GM18498 (cell line): Measurements from ENCODE around the gene GPRIN1.
"Not testable (repeated sequence)": the region's sequence is repeated elsewhere in the genome, so short reads cannot be mapped to it uniquely, and the experiment has no call there.

Experiments used
- ATAC-seq: cut with Tn5 transposase; IDR thresholded peaks from one replicate; pipeline ENCODE4 v1.9.1; 2021; ENCODE audit warnings: mild to moderate bottlenecking, moderate library complexity; ENCODE audit not compliant: unreplicated experiment

Gene GPRIN1

GRCh38 chr5:176575488-176576422 lies 34.2 kb downstream of the GPRIN1 start:
- ATAC-seq = no peak

GRCh38 chr5:176575066-176575465 lies 34.9 kb downstream of the GPRIN1 start:
- no peak for ATAC-seq

- ATAC-seq = no peak
Observed at GRCh38 chr5:176574297-176574591, 35.7 kb downstream of the GPRIN1 start.

GRCh38 chr5:176573564-176574296 lies 36.2 kb downstream of the GPRIN1 start:
- ATAC-seq = peak; percentile 64

GRCh38 chr5:176570044-176570443 lies 39.9 kb downstream of the GPRIN1 start:
- ATAC-seq = no peak

GRCh38 chr5:176568657-176569056 lies 41.3 kb downstream of the GPRIN1 start:
- ATAC-seq = no peak

GRCh38 chr5:176565760-176566288 lies 44.1 kb downstream of the GPRIN1 start:
- ATAC-seq = no peak

- no peak for ATAC-seq
Observed at GRCh38 chr5:176564002-176564401, 46.0 kb downstream of the GPRIN1 start.

GRCh38 chr5:176562189-176562588 lies 47.8 kb downstream of the GPRIN1 start:
- no peak for ATAC-seq

GRCh38 chr5:176561259-176561658 lies 48.7 kb downstream of the GPRIN1 start:
- ATAC-seq = no peak

GRCh38 chr5:176560364-176560763 lies 49.6 kb downstream of the GPRIN1 start:
- ATAC-seq = no peak

GRCh38 chr5:176559683-176560082 lies 50.3 kb downstream of the GPRIN1 start:
- ATAC-seq = no peak

- no peak for ATAC-seq
Observed at GRCh38 chr5:176557846-176558245, 52.1 kb downstream of the GPRIN1 start.

- no peak for ATAC-seq
Observed at GRCh38 chr5:176553260-176554085, 56.5 kb downstream of the GPRIN1 start.

- no peak for ATAC-seq
Observed at GRCh38 chr5:176552332-176552869, 57.6 kb downstream of the GPRIN1 start.

GRCh38 chr5:176550937-176551336 lies 59.0 kb downstream of the GPRIN1 start:
- ATAC-seq = not testable (repeated sequence)

GRCh38 chr5:176550275-176550831 lies 59.6 kb downstream of the GPRIN1 start:
- ATAC-seq = no peak

GRCh38 chr5:176549871-176550270 lies 60.1 kb downstream of the GPRIN1 start:
- no peak for ATAC-seq

GRCh38 chr5:176548967-176549444 lies 61.0 kb downstream of the GPRIN1 start, which contains the start of gene CDHR2:
TSS of gene CDHR2 (plus strand) at chr5:176549342. CDS start at chr5:176565353, 16,011 bp downstream.
- no peak for ATAC-seq

- ATAC-seq = no peak
Observed at GRCh38 chr5:176547802-176548201, 62.2 kb downstream of the GPRIN1 start.
